ENCODE data around the gene DHX29.

The DHX29 gene

GRCh38 chr5:55232985-55233928 is 74.2 kb downstream of the DHX29 start, which contains the start of gene CCNO:
TSS of gene CCNO (minus strand) at chr5:55233608. CDS start at chr5:55233523, 85 bp downstream.
- DNase-seq (ENCODE audit: low read depth, low spot score) = no peak

GRCh38 chr5:55232271-55232984 is 75.1 kb downstream of the DHX29 start:
- no peak for DNase-seq (ENCODE audit: low read depth, low spot score)

DNA sequence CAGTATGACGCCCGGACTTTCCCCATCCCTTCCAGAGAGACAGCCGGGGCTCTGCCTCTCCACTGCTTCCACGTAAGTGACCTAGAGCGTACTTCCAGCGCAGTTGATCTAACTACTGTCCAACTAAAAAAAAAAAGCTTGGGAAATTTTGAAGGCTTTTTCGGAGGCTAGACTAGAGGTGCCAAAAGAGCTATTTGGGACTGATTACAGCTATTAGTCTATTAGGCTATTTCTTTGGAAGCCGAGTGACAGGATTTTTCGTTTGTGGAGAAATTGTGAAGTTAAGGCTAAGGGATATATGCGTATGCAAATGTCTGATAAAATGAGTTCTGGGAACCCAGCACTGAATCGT is 75.6 kb downstream of the DHX29 start:
- no peak for DNase-seq (ENCODE audit: low read depth, low spot score)

DNA sequence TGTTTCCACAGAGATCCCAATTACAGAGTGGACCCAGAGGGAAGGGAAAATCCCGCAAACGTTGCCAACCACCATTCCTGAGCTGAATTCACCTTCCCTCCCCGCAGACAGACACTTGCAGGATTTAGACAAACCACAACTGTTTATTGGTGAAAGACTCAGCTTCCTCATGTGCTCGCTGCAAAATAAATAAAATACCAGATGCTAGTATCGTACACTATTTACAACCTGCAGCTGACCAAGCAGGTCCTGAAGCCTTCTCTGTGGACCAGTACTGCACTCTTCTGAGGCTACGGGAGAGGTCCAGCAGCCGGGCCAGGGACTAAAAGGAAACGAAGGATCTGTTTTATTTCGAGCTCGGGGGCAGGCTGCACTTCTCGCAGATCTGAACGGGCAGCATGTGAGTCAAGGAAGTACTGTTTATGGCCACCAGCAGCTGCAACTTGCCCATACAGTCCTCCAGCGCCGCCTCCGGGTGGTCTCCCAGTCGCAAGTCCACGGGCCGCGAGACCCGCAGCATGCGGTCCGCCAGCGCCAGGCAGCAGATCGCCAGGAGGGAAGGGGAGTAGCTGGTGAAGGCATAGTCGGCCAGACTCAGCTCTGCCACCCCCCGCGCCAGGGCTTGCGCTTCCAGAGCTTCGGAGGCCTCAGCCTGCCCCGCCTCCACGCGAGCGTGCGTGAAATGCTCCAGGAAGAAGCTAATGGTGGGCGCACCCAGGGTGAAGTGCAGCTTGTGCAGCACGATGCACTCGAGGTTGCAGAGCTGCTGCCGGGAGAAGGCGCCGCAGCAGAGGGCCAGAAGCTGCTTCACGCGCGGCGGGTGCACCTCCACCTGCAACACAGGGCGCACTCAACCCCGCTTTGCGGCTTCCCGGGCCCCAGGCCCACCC is 76.2 kb downstream of the DHX29 start:
- DNase-seq (ENCODE audit: low read depth, low spot score) = no peak

GRCh38 chr5:55230086-55230629 is 77.3 kb downstream of the DHX29 start:
- no peak for DNase-seq (ENCODE audit: low read depth, low spot score)

GRCh38 chr5:55227664-55228430 is 79.6 kb downstream of the DHX29 start:
- DNase-seq (ENCODE audit: low read depth, low spot score) = no peak

- DNase-seq (ENCODE audit: low read depth, low spot score) = no peak
These were observed 80.4 kb downstream of the DHX29 start, which contains the start of gene MCIDAS for GRCh38 chr5:55226934-55227663. TSS of gene MCIDAS (minus strand) at chr5:55227315. CDS start at chr5:55227138, 177 bp downstream.

DNA sequence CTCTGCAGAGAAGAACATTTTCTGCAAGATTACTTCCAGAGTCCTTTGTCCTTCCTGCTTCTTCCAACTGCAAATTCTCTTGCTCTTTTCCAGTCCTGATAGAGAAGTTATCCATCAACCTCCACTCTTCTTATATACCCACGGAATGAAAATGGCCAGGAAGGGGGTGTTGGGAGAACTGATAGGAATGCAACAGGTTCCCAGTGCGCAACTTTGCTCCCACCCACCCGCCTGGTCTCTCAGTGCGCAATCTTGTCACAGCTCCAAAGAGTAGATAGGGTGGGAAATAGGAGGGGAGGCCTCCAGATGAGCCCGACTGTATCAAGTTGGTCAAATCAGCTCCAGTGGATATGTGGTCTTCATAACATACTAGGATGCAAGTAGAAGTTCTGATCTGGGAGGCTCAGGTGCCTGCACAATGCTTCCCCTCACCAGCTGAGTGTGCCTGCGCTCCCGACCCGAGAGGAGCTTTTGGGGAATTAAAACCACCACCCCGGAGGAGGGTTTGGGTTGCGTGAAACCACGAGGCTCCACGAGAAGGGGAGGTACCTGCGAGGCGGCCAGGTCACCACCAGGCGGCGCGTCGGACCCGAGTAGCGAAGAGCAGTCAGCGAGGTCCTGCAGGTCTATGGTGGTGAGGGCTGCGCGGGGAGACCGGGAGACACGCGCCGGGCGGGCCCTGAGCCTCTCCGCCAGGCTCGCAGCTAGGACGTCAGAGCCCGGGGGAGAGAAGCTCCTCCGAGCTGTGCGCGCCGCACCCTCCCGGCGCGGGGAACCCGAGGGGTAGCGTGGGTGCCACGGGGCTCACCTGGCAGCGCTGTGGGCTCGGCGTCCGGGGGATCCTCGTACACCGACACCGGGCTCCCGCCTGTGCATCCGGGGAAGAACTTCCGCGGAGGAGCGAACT is 81.2 kb downstream of the DHX29 start:
- DNase-seq (ENCODE audit: low read depth, low spot score) = no peak

- no peak for DNase-seq (ENCODE audit: low read depth, low spot score)
These were observed 82.1 kb downstream of the DHX29 start for GRCh38 chr5:55225346-55225745.

GRCh38 chr5:55223812-55224240 is 83.7 kb downstream of the DHX29 start:
- DNase-seq (ENCODE audit: low read depth, low spot score) = no peak

- DNase-seq (ENCODE audit: low read depth, low spot score) = no peak
These were observed 84.3 kb downstream of the DHX29 start for GRCh38 chr5:55222985-55223811.

DNA sequence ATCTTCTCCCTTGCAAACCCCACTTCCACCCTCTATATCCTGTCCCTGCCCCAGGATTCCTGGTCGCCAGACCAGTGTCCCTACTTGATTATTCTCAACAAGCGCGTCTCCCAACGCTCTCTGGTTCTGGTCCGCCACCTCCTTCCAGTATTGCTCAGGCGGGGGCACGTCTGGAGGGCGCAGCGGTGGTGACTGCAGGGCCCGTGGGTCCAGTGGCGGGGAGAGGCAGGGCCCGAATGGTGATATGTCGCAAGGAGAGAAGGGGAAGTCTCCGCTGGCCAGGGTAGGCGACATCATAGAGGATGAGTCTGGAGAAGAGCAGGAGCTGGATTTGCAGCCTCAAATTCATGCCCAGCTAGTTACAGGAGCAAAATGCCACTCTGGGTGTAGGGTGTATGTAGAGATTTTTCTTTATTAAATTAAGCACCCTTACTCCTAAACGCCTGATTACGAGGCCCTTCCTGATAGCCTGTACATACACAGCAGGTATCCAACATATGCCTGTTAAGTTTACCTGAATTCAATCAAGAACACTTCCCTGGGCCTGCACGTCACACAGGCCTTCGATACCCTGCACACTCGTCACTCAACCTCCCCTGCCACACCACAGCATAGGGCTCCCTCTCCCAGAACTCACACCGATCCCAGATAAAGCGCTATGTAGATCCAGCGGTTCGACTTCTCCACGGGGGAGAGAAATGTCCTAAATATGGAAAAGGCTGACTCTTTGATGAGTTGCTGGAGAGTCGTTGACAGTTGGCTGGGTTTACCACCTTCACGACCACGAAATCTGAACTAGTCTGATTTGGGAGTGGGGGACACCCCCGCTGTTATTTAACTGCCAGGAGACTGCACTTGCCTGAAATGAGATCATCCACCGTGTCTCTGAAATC is 85.2 kb downstream of the DHX29 start:
- DNase-seq (ENCODE audit: low read depth, low spot score) = no peak

- no peak for DNase-seq (ENCODE audit: low read depth, low spot score)
These were observed 86.9 kb downstream of the DHX29 start for GRCh38 chr5:55220433-55221185.

DNA sequence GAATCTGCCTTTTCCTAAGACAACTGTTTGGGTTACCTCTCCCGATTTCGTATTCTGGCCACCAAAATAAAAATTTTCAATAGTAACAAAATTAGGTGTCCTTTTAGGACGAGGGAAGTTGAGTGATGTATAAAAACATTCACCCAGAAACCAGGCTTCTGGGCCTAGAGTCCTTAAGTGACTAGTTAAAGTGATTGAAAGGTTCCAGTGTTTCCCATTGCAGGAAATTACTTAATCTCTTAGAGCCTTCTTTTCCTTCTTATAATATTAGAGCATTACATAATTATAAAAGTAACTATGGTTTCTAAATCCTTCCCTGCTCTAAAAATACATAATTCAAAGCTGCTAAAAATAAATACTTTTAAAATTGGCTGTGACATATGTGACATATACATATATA is 87.7 kb downstream of the DHX29 start:
- DNase-seq (ENCODE audit: low read depth, low spot score) = no peak

- no peak for DNase-seq (ENCODE audit: low read depth, low spot score)
These were observed 88.5 kb downstream of the DHX29 start for GRCh38 chr5:55218967-55219366.
